ENCODE results near the gene GPRC5B. TPM values are rescaled to one million over a fixed set of nuclear protein-coding genes. Genes with fewer than 3 reads are reported as not detected.

The GPRC5B gene
- total RNA-seq, 2 donors from 2014 or later, result 2.5 to 2.9 TPM

Other genes with a start within 250 kb of the GPRC5B start
- gene KNOP1, start 166.6 kb downstream of the GPRC5B start, total RNA-seq, result 1 to 10 TPM; 7.7 to 7.9 TPM
- 1 to 10 TPM; 2.2 to 3.7 TPM for gene IQCK, start 166.6 kb downstream of the GPRC5B start, total RNA-seq
- not detected for gene GPR139, start 189.0 kb upstream of the GPRC5B start, total RNA-seq